Naive thymus-derived CD4-positive, alpha-beta T cell (primary cell): ENCODE results near the gene OR6C70. TPM values are rescaled to one million over a fixed set of nuclear protein-coding genes. Genes with fewer than 3 reads are reported as not detected.
"Not testable (repeated sequence)": the region's sequence is repeated elsewhere in the genome, so short reads cannot be mapped to it uniquely, and the experiment has no call there.

Source experiments
- ATAC-seq: fragments of 150-1000 bp; cut with Tn5 transposase; 2 replicates; pipeline ENCODE4 v1.10.0; 2021; ENCODE audit warnings: mild to moderate bottlenecking, moderate library complexity
- CTCF ChIA-PET: fragments of 350-600 bp; sonication (Branson Sonifier 250); formaldehyde crosslinking; loops from one replicate; lab custom pipeline; 2021; ENCODE audit warnings: antibody characterized with exemption; lab: Charles Lee
- POLR2A ChIA-PET: fragments of 350-600 bp; sonication (Branson Sonifier 250); formaldehyde crosslinking; loops from one replicate; lab custom pipeline; 2021; ENCODE audit warnings: antibody characterized with exemption, inconsistent platforms; lab: Charles Lee
- DNase-seq, 9 donors: peaks; one replicate each; pipeline versions ENCODE4 v3.0.0 to v3.0.0-alpha.2; 2020 to 2022; ENCODE audit warnings: mixed read lengths in 1 of 9
- H3K27ac ChIP-seq: one replicate; pipeline ENCODE4 v1.7.0; 2013; ENCODE audit warnings: mild to moderate bottlenecking, low read depth, low read length, moderate library complexity
- H3K27me3 ChIP-seq, 2 donors: one replicate each; pipeline ENCODE4 v1.7.0; 2013; ENCODE audit warnings: low read length in 2 of 2, mild to moderate bottlenecking in 2 of 2, moderate library complexity in 2 of 2; ENCODE audit not compliant: control insufficient read depth in 2 of 2, insufficient read depth in 2 of 2
- H3K36me3 ChIP-seq, 3 experiments: 1 replicate in 2 of 3; 2 replicates in 1 of 3; pipeline ENCODE4 v1.7.0; 2013; ENCODE audit warnings: low read length in 3 of 3, mild to moderate bottlenecking in 3 of 3, moderate library complexity in 1 of 3; ENCODE audit not compliant: insufficient read depth in 3 of 3, control insufficient read depth in 2 of 3
- H3K4me1 ChIP-seq, 2 donors: one replicate each; pipeline ENCODE4 v1.7.0; 2013; ENCODE audit warnings: low read length in 2 of 2, mild to moderate bottlenecking in 2 of 2, moderate library complexity in 1 of 2; ENCODE audit not compliant: control insufficient read depth in 2 of 2, insufficient read depth in 2 of 2
- H3K4me3 ChIP-seq: 2 replicates; pipeline ENCODE4 v1.7.0; 2013; ENCODE audit warnings: mild to moderate bottlenecking, low read length
- H3K9me3 ChIP-seq, 3 experiments: 1 replicate in 2 of 3; 2 replicates in 1 of 3; pipeline ENCODE4 v1.7.0; 2013; ENCODE audit warnings: low read length in 3 of 3; ENCODE audit not compliant: control insufficient read depth in 2 of 3
- H3K27ac Mint-ChIP-seq, 9 donors: one replicate each; pipeline ENCODE4 v1.8.0; 2020 to 2022; ENCODE audit warnings: mixed read lengths in 9 of 9, mild to moderate bottlenecking in 8 of 9, moderate library complexity in 5 of 9, inconsistent platforms in 2 of 9
- H3K27me3 Mint-ChIP-seq, 5 donors: one replicate each; pipeline ENCODE4 v1.8.0; 2021 to 2022; ENCODE audit warnings: mixed read lengths in 5 of 5, mild to moderate bottlenecking in 1 of 5
- H3K36me3 Mint-ChIP-seq, 5 donors: one replicate each; pipeline ENCODE4 v1.8.0; 2020 to 2022; ENCODE audit warnings: mixed read lengths in 5 of 5, mild to moderate bottlenecking in 3 of 5, inconsistent platforms in 1 of 5
- H3K4me1 Mint-ChIP-seq, 7 donors: one replicate each; pipeline ENCODE4 v1.8.0; 2020 to 2022; ENCODE audit warnings: mixed read lengths in 7 of 7, mild to moderate bottlenecking in 3 of 7, inconsistent platforms in 1 of 7
- H3K4me3 Mint-ChIP-seq, 10 donors: one replicate each; pipeline ENCODE4 v1.8.0; 2020 to 2022; ENCODE audit warnings: mild to moderate bottlenecking in 10 of 10, mixed read lengths in 10 of 10, moderate library complexity in 6 of 10, inconsistent platforms in 2 of 10
- H3K9me3 Mint-ChIP-seq, 11 donors: one replicate each; pipeline ENCODE4 v1.8.0; 2020 to 2022; ENCODE audit warnings: mixed read lengths in 11 of 11, mild to moderate bottlenecking in 4 of 11, inconsistent platforms in 1 of 11, moderate library complexity in 1 of 11
- intact Hi-C, 2 donors: fragments of 100-400 bp; cut with micrococcal nuclease; formaldehyde crosslinking; loops; one replicate each; pipeline ENCODE4 v1.15.1; 2023
- polyA plus RNA-seq, 2 donors: library from polyadenylated mRNA; unstranded; fragments of 300-500 nt; fragmentation: Illumina TruSeq; gene quantifications; one replicate each; pipeline ENCODE4 v1.2.3, GENCODE V29; 2021
- total RNA-seq, 6 experiments: library from RNA in 5 of 6; stranded (reverse) in 5 of 6; gene quantifications; 1 replicate in 5 of 6; 2 replicates in 1 of 6; pipeline ENCODE4 v1.2.3 and lab custom pipeline; 2021 to 2026

The OR6C70 gene
- total and polyA plus RNA-seq, 7 experiments from 2014 or later: not detected

- ATAC-seq (no peak), DNase-seq (no peak)
- no peaks in the 10 kb centered on the region for H3K4me1 Mint-ChIP-seq
- no peak overlapping the region for H3K4me3 ChIP-seq
- no peak overlapping the region for H3K27ac Mint-ChIP-seq
- ChIA-PET CTCF (no interaction called here), POLR2A (no interaction called here)
- H3K27ac ChIP-seq: no peak overlapping the region
- intact Hi-C loops: no loop called here
- H3K9me3 Mint-ChIP-seq: no peaks in the 10 kb centered on the region
- H3K4me3 Mint-ChIP-seq: no peak overlapping the region
- H3K36me3 Mint-ChIP-seq: no peaks in the 10 kb centered on the region
- H3K36me3 ChIP-seq: no peaks in the 10 kb centered on the region
- no peaks in the 10 kb centered on the region for H3K4me1 ChIP-seq
- no peaks in the 10 kb centered on the region for H3K27me3 ChIP-seq
- no peaks in the 10 kb centered on the region for H3K9me3 ChIP-seq
- peaks cover 6 to 37% (median 26%) of the 10 kb centered on the region in 5 donors for H3K27me3 Mint-ChIP-seq
Observed at GRCh38 chr12:55448825-55449224, 21.1 kb downstream of the OR6C70 start.

- no peaks in the 10 kb centered on the region for H3K4me1 Mint-ChIP-seq
- H3K4me1 ChIP-seq: no peaks in the 10 kb centered on the region
- H3K27me3 Mint-ChIP-seq: peaks cover 2 to 37% (median 19%) of the 10 kb centered on the region in 5 donors
- H3K27ac Mint-ChIP-seq: no peak overlapping the region
- no peaks in the 10 kb centered on the region for H3K27me3 ChIP-seq
- H3K4me3 ChIP-seq: no peak overlapping the region
- intact Hi-C loops: no loop called here
- no peaks in the 10 kb centered on the region for H3K9me3 ChIP-seq
- no peak overlapping the region for H3K4me3 Mint-ChIP-seq
- H3K9me3 Mint-ChIP-seq: peaks cover 0 to 13% (median 3%) of the 10 kb centered on the region in 11 donors
- no peak overlapping the region for H3K27ac ChIP-seq
- no peaks in the 10 kb centered on the region for H3K36me3 ChIP-seq
- no peaks in the 10 kb centered on the region for H3K36me3 Mint-ChIP-seq
- ChIA-PET POLR2A (no interaction called here), CTCF (no interaction called here)
- ATAC-seq (no peak), DNase-seq (no peak)
Observed at GRCh38 chr12:55446326-55446725, 23.6 kb downstream of the OR6C70 start.

DNA sequence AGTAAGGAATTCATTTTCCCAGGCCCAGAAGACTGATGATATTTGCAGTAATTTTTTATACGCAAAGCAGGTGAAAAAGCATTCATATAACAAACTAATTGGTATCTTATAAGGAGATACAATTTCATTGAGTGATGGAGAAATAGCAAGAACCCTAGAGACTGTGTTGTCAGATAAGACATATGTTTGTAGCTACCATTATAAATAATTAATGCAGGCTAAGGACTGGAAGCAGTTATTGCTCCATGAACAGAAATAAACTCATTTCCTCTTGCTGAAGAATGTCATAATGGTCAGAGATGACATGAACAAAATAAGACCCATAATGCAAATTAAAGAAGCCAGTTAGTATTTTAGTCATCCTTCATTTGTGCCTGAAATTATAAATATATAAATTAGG, 24.6 kb downstream of the OR6C70 start:
- Mint-ChIP-seq H3K9me3 (peaks cover 0 to 20% (median 5%) of the 10 kb centered on the region in 11 donors), H3K36me3 (peaks cover 0 to 1% (median 0%) of the 10 kb centered on the region in 5 donors), H3K4me1 (no peaks in the 10 kb centered on the region), H3K4me3 (no peak overlapping the region), H3K27ac (no peak overlapping the region), H3K27me3 (peaks cover 3 to 36% (median 16%) of the 10 kb centered on the region in 5 donors)
- Histone ChIP-seq H3K27ac (no peak overlapping the region), H3K4me1 (no peaks in the 10 kb centered on the region), H3K36me3 (no peaks in the 10 kb centered on the region), H3K4me3 (no peak overlapping the region), H3K27me3 (no peaks in the 10 kb centered on the region), H3K9me3 (no peaks in the 10 kb centered on the region)
- ChIA-PET CTCF (no interaction called here), POLR2A (no interaction called here)
- ATAC-seq: no peak
- intact Hi-C loops: no loop called here
- no peak for DNase-seq

DNA sequence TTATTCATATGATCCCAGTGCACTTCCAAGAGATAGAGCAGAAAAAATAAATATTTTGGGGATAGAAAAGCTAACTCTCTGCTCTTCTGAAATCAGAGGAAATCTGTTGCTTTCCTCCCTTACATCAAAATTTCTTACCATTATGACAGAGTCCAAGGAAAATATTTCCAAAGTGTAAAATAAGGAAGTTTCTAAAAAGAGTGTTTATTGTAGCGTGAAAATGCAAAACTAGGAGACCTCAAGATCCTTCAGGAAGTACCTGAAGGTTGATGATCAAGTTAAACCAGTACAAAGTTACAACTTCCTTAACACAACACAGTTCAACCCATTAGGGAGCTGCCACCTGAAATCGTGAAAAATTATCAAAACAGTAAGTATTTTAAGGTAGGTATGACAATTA, 26.2 kb downstream of the OR6C70 start, which contains the start of gene OR6C2:
OR6C2 (plus strand) TSS at position 301 of the 400 bp plus-strand sequence. CDS start 8,138 bp downstream, outside the sequence.
- Histone ChIP-seq H3K4me3 (no peak within 1 kb of the TSS), H3K4me1 (no peaks in the 10 kb centered on the region), H3K27ac (no peak within 1 kb of the TSS), H3K9me3 (no peaks in the 10 kb centered on the region), H3K27me3 (no peaks in the 10 kb centered on the region), H3K36me3 (no peaks in the 10 kb centered on the region)
- H3K27ac Mint-ChIP-seq: no peak within 1 kb of the TSS
- H3K4me3 Mint-ChIP-seq: no peak within 1 kb of the TSS
- DNase-seq (no peak), ATAC-seq (no peak)
- intact Hi-C loops: no loop called here
- H3K9me3 Mint-ChIP-seq: peaks cover 0 to 36% (median 12%) of the 10 kb centered on the region in 11 donors
- no peaks in the 10 kb centered on the region for H3K4me1 Mint-ChIP-seq
- POLR2A ChIA-PET: no interaction called here
- CTCF ChIA-PET: no interaction called here
- peaks cover 4 to 47% (median 16%) of the 10 kb centered on the region in 5 donors for H3K27me3 Mint-ChIP-seq
- H3K36me3 Mint-ChIP-seq: peaks cover 0 to 5% (median 0%) of the 10 kb centered on the region in 5 donors

DNA sequence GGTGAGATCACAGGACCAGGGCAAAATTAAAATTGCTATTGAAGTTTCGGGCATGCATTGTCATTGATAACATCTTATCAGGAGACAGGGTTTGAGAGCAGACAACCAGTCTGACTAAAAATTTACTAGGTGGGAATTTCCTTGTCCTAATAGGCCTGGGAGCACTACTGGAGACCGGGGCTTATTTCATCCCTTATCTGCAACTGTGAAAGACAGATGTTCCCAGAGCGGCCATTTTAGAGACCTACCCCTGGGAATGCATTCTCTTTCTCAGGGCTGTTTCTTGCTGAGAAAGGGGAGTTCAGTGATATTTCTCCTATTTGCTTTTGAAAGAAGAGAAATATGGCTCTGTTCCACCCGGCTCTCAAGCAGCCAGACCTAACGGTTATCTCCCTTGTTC, 28.7 kb downstream of the OR6C70 start:
- H3K4me3 Mint-ChIP-seq, intact Hi-C loops, ATAC-seq: not testable (repeated sequence)

DNA sequence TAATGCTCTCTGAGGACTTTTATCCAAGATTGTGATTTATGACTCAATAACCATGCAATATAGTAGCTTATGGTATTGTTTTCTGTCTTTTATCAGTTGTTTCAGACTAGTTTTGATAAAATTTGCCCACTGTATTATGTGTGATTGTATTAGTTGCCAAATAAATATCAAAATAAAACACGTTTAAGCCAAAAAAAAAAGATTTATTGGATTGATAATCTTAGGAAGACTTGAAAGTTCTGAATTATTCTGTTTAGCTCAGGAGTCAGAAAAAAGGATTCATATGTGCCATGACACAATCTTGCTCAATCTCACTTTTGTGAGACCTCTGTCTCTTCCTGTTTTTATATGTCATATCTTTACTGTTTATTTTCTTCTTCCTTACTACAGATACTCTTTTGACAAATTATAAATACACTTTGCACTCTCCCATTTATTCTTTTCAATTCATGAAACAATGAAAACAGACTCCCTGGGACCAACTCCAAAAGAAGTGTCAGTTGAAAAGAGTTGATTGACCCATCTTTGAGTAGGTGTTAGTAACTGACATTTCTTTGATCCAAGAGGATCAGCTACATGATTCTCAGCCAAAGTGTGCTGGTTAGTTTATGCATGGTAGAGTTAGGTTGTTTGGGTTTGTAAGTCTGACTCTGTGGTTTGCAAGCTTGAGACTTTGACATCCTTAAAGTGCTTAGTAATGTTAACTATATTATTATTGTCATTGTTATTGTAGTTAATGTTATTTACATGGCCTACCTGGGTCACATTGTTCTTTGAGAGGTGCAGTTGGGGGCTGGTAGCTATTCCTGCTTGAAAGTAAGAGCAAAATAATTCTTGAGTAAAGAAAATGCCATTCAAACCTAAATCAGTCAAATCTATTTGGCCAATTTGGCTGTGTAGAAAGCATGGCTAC, 41.4 kb downstream of the OR6C70 start:
- CTCF ChIA-PET: no interaction called here
- Histone ChIP-seq H3K4me1 (no peaks in the 10 kb centered on the region), H3K9me3 (no peaks in the 10 kb centered on the region), H3K36me3 (no peaks in the 10 kb centered on the region), H3K27ac (no peak overlapping the region), H3K27me3 (peaks cover 0 to 3% of the 10 kb centered on the region in 2 donors), H3K4me3 (no peak overlapping the region)
- POLR2A ChIA-PET: no interaction called here
- DNase-seq (no peak), ATAC-seq (no peak)
- H3K36me3 Mint-ChIP-seq: no peaks in the 10 kb centered on the region
- H3K27ac Mint-ChIP-seq: no peak overlapping the region
- no peak overlapping the region for H3K4me3 Mint-ChIP-seq
- intact Hi-C loops: no loop called here
- H3K27me3 Mint-ChIP-seq: peaks cover 3 to 38% (median 25%) of the 10 kb centered on the region in 5 donors
- peaks cover 0 to 1% (median 0%) of the 10 kb centered on the region in 7 donors for H3K4me1 Mint-ChIP-seq
- H3K9me3 Mint-ChIP-seq: peaks cover 0 to 5% (median 0%) of the 10 kb centered on the region in 11 donors

More for the DNA sequence above, 28.7 kb downstream of the OR6C70 start:
- H3K36me3 Mint-ChIP-seq, DNase-seq, H3K4me3 ChIP-seq, CTCF ChIA-PET, H3K27me3 ChIP-seq, H3K27ac Mint-ChIP-seq, H3K27ac ChIP-seq, H3K36me3 ChIP-seq, POLR2A ChIA-PET, H3K4me1 ChIP-seq, H3K9me3 ChIP-seq, H3K4me1 Mint-ChIP-seq: not testable (repeated sequence)
- Mint-ChIP-seq H3K27me3 (peaks cover 2 to 48% (median 13%) of the 10 kb centered on the region in 5 donors), H3K9me3 (peaks cover 0 to 36% (median 12%) of the 10 kb centered on the region in 11 donors)
